HL-60 (cell line): ENCODE results near the gene HDAC9.

Source experiments
- CTCF ChIP-seq: IDR thresholded peaks from one replicate; pipeline ENCODE4 v1.5.1; 2011; ENCODE audit warnings: low read length, control low read depth, inconsistent platforms; ENCODE audit not compliant: insufficient read depth
- SPI1 ChIP-seq: IDR thresholded peaks from 2 replicates; pipeline ENCODE4 v1.6.1; 2012; ENCODE audit warnings: low read depth, mild to moderate bottlenecking, borderline replicate concordance
- TF ChIP-seq, protein P1 (sequence below): IDR thresholded peaks from 2 replicates; pipeline ENCODE4 v1.6.1; 2012; ENCODE audit warnings: low read depth; ENCODE audit not compliant: insufficient replicate concordance

DNA sequence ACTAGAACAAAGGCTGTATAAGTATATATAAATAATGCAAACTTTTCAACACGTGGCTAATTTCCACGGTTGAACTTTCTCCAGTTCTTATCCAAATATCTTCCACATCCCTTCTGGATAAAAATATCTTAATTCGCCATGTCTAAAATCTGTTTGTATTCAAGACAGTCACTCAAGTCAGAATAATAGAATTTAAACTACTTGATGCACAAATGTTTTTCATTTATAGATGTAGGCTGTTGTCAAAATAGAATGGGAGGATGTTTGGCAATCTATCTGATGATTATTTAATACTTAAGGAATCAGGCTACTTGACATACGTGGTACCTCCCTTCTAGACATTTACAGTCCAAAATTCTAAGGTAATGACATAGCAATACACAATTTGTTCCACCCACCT, 417.6 kb downstream of the HDAC9 start:
- TF ChIP-seq CTCF (no peak), SPI1 (no peak)
- TF ChIP-seq, protein P1, sequence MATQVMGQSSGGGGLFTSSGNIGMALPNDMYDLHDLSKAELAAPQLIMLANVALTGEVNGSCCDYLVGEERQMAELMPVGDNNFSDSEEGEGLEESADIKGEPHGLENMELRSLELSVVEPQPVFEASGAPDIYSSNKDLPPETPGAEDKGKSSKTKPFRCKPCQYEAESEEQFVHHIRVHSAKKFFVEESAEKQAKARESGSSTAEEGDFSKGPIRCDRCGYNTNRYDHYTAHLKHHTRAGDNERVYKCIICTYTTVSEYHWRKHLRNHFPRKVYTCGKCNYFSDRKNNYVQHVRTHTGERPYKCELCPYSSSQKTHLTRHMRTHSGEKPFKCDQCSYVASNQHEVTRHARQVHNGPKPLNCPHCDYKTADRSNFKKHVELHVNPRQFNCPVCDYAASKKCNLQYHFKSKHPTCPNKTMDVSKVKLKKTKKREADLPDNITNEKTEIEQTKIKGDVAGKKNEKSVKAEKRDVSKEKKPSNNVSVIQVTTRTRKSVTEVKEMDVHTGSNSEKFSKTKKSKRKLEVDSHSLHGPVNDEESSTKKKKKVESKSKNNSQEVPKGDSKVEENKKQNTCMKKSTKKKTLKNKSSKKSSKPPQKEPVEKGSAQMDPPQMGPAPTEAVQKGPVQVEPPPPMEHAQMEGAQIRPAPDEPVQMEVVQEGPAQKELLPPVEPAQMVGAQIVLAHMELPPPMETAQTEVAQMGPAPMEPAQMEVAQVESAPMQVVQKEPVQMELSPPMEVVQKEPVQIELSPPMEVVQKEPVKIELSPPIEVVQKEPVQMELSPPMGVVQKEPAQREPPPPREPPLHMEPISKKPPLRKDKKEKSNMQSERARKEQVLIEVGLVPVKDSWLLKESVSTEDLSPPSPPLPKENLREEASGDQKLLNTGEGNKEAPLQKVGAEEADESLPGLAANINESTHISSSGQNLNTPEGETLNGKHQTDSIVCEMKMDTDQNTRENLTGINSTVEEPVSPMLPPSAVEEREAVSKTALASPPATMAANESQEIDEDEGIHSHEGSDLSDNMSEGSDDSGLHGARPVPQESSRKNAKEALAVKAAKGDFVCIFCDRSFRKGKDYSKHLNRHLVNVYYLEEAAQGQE: no peak
